Measurements from ENCODE around the gene TXNL4A.

- no peak for TF ChIP-seq POLR2A (IDR thresholded peaks at IDR 0.05; ENCODE audit: extremely low read depth, insufficient read length)
- TF ChIP-seq, protein P1, sequence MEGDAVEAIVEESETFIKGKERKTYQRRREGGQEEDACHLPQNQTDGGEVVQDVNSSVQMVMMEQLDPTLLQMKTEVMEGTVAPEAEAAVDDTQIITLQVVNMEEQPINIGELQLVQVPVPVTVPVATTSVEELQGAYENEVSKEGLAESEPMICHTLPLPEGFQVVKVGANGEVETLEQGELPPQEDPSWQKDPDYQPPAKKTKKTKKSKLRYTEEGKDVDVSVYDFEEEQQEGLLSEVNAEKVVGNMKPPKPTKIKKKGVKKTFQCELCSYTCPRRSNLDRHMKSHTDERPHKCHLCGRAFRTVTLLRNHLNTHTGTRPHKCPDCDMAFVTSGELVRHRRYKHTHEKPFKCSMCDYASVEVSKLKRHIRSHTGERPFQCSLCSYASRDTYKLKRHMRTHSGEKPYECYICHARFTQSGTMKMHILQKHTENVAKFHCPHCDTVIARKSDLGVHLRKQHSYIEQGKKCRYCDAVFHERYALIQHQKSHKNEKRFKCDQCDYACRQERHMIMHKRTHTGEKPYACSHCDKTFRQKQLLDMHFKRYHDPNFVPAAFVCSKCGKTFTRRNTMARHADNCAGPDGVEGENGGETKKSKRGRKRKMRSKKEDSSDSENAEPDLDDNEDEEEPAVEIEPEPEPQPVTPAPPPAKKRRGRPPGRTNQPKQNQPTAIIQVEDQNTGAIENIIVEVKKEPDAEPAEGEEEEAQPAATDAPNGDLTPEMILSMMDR (IDR thresholded peaks at IDR 0.05; ENCODE audit: low read depth, low read length) = no peak
- TF ChIP-seq, protein P2, sequence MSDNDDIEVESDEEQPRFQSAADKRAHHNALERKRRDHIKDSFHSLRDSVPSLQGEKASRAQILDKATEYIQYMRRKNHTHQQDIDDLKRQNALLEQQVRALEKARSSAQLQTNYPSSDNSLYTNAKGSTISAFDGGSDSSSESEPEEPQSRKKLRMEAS (IDR thresholded peaks at IDR 0.05; ENCODE audit: low read depth, low read length) = no peak
Measured at GRCh38 chr18:79922971-79923411, 65.4 kb downstream of the TXNL4A start.

All from NB4 (cell line).